Aorta (tissue), 5 donors: Measurements from ENCODE around the gene ARHGAP10. TPM values are rescaled to one million over a fixed set of nuclear protein-coding genes. Genes with fewer than 3 reads are reported as not detected.

Experiments
- ATAC-seq: fragments of 200-7000 bp; cut with Tn5 transposase; one replicate; pipeline ENCODE4 v1.9.1; 2022; ENCODE audit warnings: moderate library complexity; ENCODE audit not compliant: low FRiP score
- DNase-seq, 2 donors: peaks; one replicate each; pipeline ENCODE4 v3.0.0-alpha.2; 2020
- H3K27ac ChIP-seq, 2 donors: one replicate each; pipeline ENCODE4 v1.5.1; 2013; ENCODE audit warnings: low read length in 2 of 2, mild to moderate bottlenecking in 2 of 2, moderate library complexity in 2 of 2, control low read depth in 1 of 2, inconsistent platforms in 1 of 2, low read depth in 1 of 2
- H3K27me3 ChIP-seq, 2 donors: one replicate each; pipeline ENCODE4 v1.6.1; 2013; ENCODE audit warnings: control low read depth in 1 of 2, low read length in 1 of 2, mild to moderate bottlenecking in 1 of 2, moderate library complexity in 1 of 2; ENCODE audit not compliant: insufficient read depth in 2 of 2, control insufficient read depth in 1 of 2
- H3K36me3 ChIP-seq, 2 donors: one replicate each; pipeline ENCODE4 v1.6.1; 2013; ENCODE audit warnings: control low read depth in 1 of 2, low read length in 1 of 2, mild to moderate bottlenecking in 1 of 2; ENCODE audit not compliant: insufficient read depth in 2 of 2, control insufficient read depth in 1 of 2
- H3K4me1 ChIP-seq, 2 donors: one replicate each; pipeline ENCODE4 v1.6.1; 2013; ENCODE audit warnings: low read length in 2 of 2, control low read depth in 1 of 2, mild to moderate bottlenecking in 1 of 2, moderate library complexity in 1 of 2; ENCODE audit not compliant: insufficient read depth in 2 of 2, control insufficient read depth in 1 of 2
- H3K4me3 ChIP-seq, 2 donors: one replicate each; pipeline ENCODE4 v1.5.1; 2013; ENCODE audit warnings: low read length in 2 of 2, control low read depth in 1 of 2, mild to moderate bottlenecking in 1 of 2
- H3K9me3 ChIP-seq: one replicate; pipeline ENCODE4 v1.6.1; 2013; ENCODE audit warnings: mild to moderate bottlenecking, low read length; ENCODE audit not compliant: control insufficient read depth
- WGBS, 2 donors: extraction: QIAGEN DNeasy Blood & Tissue Kit; methylation state at CpG; one replicate each; pipeline ENCODE4 v1.1.7; 2013; 5-methylcytosine and 5-hydroxymethylcytosine counted together
- intact Hi-C, 2 donors: fragments of 100-400 bp; cut with DNase I; formaldehyde crosslinking; loops; one replicate each; pipeline versions ENCODE4 v1.14.2 to v1.15.0; 2022
- polyA plus RNA-seq, 2 donors: library from polyadenylated mRNA; stranded (reverse); fragments of 200-250 nt; gene quantifications; one replicate each; pipeline ENCODE4 v1.2.3, GENCODE V29; 2013
- total RNA-seq, 2 donors: library from RNA; stranded (reverse); fragmentation: NEBNext Ultra II Directional; extraction: Animal tissue kit (Norgen Biotek cat#: 25700); gene quantifications; one replicate each; pipeline ENCODE4 v1.2.1, GENCODE V29; 2021
- donor health status: healthy with polysubstance abuse.
- donor health status: Bipolar disorder and iron deficiency.
- donor health status: DM: no; HTN: no; CAD: no.
- donor health status: DM: no; HTN: no; CAD: no.
- donor health status: DM: yes; HTN: yes; CAD: no.

The ARHGAP10 gene
- total and polyA plus RNA-seq, 4 donors: 47.3 to 94.5 (median 63.5) TPM

DNA sequence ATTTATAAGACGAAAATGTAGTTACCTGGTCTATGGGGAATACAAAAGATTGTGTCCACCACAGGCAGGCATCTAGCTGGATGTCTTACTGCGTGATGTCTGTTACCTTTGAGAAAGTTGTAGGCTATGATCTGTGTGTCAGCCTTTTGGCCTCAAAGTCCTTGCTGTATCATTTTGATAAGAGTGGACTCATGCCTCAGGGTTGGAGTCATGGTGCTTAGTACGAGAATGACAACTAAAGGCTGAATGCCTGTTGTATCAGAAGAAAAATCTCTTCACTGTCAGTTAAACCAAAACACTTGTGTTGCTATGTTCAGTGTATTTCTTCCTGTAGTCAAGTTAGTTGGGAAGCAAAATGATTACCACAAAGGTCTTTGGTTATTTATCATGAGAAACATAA lies 226.2 kb downstream of the ARHGAP10 start:
- peaks cover 0 to 1% of the 10 kb centered on the region in 2 donors for H3K36me3 ChIP-seq
- ATAC-seq (no peak), DNase-seq (no peak)
- no peaks in the 10 kb centered on the region for H3K27me3 ChIP-seq
- intact Hi-C loops: no loop called here
- H3K4me3 ChIP-seq: no peak overlapping the region
- no peaks in the 10 kb centered on the region for H3K9me3 ChIP-seq
- H3K4me1 ChIP-seq: peaks cover 3 to 8% of the 10 kb centered on the region in 2 donors
- H3K27ac ChIP-seq: no peak overlapping the region
- 58 to 61% methylated on average over 3 of the region's 3 CpGs for WGBS, 2 donors

DNA sequence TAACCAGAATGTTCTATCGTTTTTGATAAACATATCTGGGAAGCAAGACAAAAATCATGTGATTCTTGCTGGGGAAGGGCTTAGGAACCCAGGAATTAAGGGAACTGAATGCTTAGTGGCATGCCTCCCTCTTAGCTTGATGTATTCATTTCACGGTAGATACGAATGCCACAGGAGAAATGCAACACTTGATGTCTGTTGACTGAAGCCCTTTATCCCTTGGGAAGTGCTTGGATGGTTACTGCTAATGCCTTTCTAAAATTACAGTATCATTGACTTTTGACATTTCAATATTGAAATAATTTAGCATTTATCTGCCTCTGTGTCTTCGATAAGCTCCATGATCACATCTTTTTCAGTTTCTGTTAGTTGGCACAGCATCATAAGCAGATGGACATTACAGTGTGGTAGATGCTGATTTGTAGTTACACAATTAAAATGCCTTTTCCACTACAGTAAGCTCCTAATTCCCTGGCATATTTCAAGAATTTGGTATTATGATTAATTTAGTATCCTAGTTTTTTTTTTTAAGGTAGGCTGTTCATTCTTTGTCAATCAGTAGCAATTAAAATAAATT lies 226.7 kb downstream of the ARHGAP10 start:
- intact Hi-C loops: no loop called here
- Histone ChIP-seq H3K9me3 (no peaks in the 10 kb centered on the region), H3K4me1 (peaks cover 3 to 8% of the 10 kb centered on the region in 2 donors), H3K4me3 (no peak overlapping the region), H3K27me3 (no peaks in the 10 kb centered on the region), H3K27ac (no peak overlapping the region), H3K36me3 (peaks cover 0 to 1% of the 10 kb centered on the region in 2 donors)
- WGBS, 2 donors: 48 to 51% methylated on average over 4 of the region's 4 CpGs
- DNase-seq: no peak
- no peak for ATAC-seq

DNA sequence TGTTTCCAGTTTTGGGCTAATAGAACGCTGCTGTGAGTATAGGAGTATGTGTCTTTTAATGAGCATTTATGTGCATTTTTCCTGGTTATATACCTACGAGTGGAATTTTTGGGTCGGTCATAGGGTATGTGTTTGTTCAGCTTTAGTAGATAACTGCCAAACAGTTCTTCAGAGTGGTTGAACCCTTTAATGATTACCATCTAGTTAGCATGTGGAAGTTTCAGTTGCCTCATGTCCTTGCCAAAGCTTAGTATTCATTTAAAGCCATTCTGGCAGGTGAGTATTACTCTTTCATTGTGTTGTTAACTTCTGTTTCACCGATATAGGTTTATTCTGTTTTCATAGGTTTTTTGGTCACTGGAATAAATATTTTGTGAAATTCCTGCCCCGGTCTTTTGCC lies 229.1 kb downstream of the ARHGAP10 start:
- Histone ChIP-seq H3K27me3 (no peaks in the 10 kb centered on the region), H3K4me1 (peaks cover 3 to 8% of the 10 kb centered on the region in 2 donors), H3K4me3 (no peak overlapping the region), H3K27ac (no peak overlapping the region), H3K9me3 (no peaks in the 10 kb centered on the region), H3K36me3 (peaks cover under 1 to 5% of the 10 kb centered on the region in 2 donors)
- 97 to 98% methylated on average over 5 of the region's 5 CpGs for WGBS, 2 donors
- no peak for DNase-seq
- no peak for ATAC-seq
- intact Hi-C loops: no loop called here

DNA sequence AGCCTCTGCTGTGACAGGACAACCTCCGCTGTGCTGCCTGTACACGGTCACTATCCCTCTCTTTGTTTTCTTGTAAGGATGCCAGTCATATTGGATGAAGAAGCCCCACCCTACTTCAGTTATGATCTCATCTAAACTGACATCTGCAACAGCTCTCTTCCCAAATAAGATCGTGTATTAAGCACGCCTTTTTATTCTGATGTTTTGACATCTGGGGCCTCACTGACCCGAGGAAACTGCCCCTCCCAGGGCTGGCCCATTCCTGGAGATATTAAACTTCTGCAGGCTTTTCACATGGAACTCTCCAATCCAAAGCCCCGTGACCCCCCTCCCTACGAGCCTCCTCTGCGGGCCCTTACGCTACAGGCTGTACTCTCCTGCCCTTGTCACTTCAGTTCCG lies 232.0 kb downstream of the ARHGAP10 start:
- H3K27ac ChIP-seq: no peak overlapping the region
- no peaks in the 10 kb centered on the region for H3K9me3 ChIP-seq
- peaks cover 2% of the 10 kb centered on the region in 2 donors for H3K4me1 ChIP-seq
- peaks cover 4 to 9% of the 10 kb centered on the region in 2 donors for H3K36me3 ChIP-seq
- no peak overlapping the region for H3K4me3 ChIP-seq
- ATAC-seq (no peak), DNase-seq (no peak)
- no peaks in the 10 kb centered on the region for H3K27me3 ChIP-seq
- intact Hi-C loops: no loop called here
- 90 to 91% methylated on average over 10 of the region's 10 CpGs for WGBS, 2 donors

DNA sequence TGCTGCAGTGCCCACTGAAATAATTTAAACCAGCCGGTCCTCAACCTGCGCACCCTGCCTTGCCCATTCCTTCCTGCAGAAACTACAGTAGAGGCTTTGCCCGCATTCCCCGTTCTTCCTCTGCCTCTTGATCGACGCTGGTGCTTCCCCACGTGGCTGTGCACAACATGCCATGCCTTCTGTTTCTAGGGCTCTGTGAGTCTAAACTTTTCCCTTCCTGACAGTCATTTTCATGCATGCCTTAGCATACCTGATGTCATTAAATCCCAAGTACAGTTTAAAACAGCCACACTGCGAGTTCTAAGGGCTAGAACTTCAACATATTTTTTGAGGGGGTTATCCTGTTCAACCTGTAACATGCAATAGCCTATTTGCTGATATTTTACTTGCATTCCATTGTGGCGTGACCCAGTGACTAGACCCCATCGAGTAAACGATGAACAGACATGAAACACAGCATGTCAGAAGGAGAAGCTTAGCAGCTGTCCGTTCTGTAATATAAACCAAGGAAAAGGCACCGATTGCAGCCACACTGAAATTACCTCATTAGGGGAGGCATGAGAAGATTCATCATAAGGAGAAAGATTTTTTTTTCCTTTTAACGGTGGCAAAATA lies 232.5 kb downstream of the ARHGAP10 start:
- no peak for DNase-seq
- Histone ChIP-seq H3K4me3 (no peak overlapping the region), H3K9me3 (no peaks in the 10 kb centered on the region), H3K36me3 (peaks cover 4 to 9% of the 10 kb centered on the region in 2 donors), H3K4me1 (peaks cover 2% of the 10 kb centered on the region in 2 donors), H3K27me3 (no peaks in the 10 kb centered on the region), H3K27ac (no peak overlapping the region)
- intact Hi-C loops: no loop called here
- 82 to 85% methylated on average over 14 of the region's 14 CpGs for WGBS, 2 donors
- ATAC-seq: no peak

DNA sequence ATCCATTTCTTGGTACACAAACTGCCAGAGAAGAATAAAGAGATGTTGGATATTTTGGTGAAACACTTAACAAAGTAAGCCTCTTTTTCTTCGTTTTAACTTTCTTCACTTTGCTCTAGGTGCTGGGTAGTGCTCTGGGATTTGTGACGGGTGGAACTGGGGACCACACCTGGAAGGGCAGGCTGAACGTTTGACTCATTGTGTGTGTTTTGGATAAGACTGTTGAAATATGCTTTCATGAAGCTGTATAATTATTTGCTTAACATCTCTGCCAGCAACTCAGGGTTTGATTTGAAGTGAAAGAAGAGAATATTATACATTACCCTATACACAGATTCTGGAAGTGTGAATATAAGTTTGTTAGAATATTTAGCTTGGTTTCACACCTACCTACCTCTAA lies 233.2 kb downstream of the ARHGAP10 start:
- Histone ChIP-seq H3K4me3 (no peak overlapping the region), H3K4me1 (peaks cover 2% of the 10 kb centered on the region in 2 donors), H3K9me3 (no peaks in the 10 kb centered on the region), H3K27me3 (no peaks in the 10 kb centered on the region), H3K27ac (no peak overlapping the region), H3K36me3 (peaks cover 4 to 11% of the 10 kb centered on the region in 2 donors)
- intact Hi-C loops: no loop called here
- 17 to 27% methylated on average over 3 of the region's 3 CpGs for WGBS, 2 donors
- no peak for ATAC-seq
- no peak for DNase-seq

DNA sequence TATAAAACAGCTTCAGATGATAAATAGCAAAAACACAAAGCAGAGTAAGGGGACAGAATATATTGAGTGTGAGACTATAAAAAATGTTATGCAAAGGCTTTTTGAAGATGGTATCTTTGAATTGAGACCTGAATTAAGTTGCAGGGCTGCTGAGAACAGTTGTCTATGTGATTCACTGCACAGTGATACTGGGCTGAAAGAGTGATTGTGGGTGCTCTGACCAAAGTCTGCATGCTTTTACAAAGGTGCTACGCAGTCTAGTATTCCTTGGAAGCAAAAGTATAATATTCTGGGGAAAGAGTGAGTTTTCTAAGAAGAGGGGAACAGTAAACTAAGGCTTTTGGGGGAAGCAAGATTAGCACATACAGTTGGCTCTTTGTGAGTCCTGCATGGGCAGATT lies 234.0 kb downstream of the ARHGAP10 start:
- 93 to 95% methylated on average over 1 of the region's 1 CpG for WGBS, 2 donors
- Histone ChIP-seq H3K27ac (no peak overlapping the region), H3K9me3 (no peaks in the 10 kb centered on the region), H3K36me3 (peaks cover 4 to 11% of the 10 kb centered on the region in 2 donors), H3K4me1 (peaks cover 2% of the 10 kb centered on the region in 2 donors), H3K4me3 (no peak overlapping the region), H3K27me3 (no peaks in the 10 kb centered on the region)
- DNase-seq (no peak), ATAC-seq (no peak)
- intact Hi-C loops: no loop called here

DNA sequence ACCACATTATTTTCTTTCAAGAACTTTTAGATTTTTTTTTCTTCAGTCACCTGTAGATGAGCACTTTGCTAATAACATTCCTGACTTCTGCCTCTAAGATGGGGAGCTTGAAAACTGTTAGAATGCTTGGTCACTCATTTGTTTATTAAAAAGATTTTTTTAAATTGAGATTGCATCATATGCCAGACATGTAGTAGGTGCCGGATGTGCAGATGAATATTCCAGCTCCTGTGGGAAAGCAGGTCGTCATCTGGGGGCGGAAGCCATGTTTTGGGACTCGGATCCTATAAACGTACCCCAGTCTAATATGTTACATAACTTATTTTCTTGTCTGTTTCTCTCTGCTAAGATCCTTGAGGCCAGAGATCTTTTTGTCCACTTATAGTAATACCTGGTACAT lies 236.8 kb downstream of the ARHGAP10 start:
- 86 to 90% methylated on average over 5 of the region's 5 CpGs for WGBS, 2 donors
- H3K27ac ChIP-seq: no peak overlapping the region
- H3K4me3 ChIP-seq: no peak overlapping the region
- H3K36me3 ChIP-seq: peaks cover 4 to 10% of the 10 kb centered on the region in 2 donors
- DNase-seq (no peak), ATAC-seq (no peak)
- no peaks in the 10 kb centered on the region for H3K27me3 ChIP-seq
- peaks cover 2% of the 10 kb centered on the region in 2 donors for H3K4me1 ChIP-seq
- no peaks in the 10 kb centered on the region for H3K9me3 ChIP-seq
- intact Hi-C loops: no loop called here
